ENCODE data around the gene ADGRB2. TPM values are rescaled to one million over a fixed set of nuclear protein-coding genes. Genes with fewer than 3 reads are reported as not detected.

The ADGRB2 gene
- total RNA-seq, 1 donor from 2014 or later, result 7.1 TPM

- H3K27ac Mint-ChIP-seq, result peak overlapping the region; percentile 66
- peaks cover 11% of the 10 kb centered on the region for H3K27me3 Mint-ChIP-seq (ENCODE audit: insufficient read depth, low read depth)
- no peak overlapping the region for H3K4me3 ChIP-seq
- no peaks in the 10 kb centered on the region for H3K9me3 Mint-ChIP-seq
- H3K27me3 ChIP-seq, result no peaks in the 10 kb centered on the region
- H2AFZ ChIP-seq (replicated peaks), result no peak overlapping the region
- peak overlapping the region; percentile 19 for H3K4me3 Mint-ChIP-seq
- H3K4me1 Mint-ChIP-seq, result peaks cover 27% of the 10 kb centered on the region
- H3K4me1 ChIP-seq, result peaks cover 7% of the 10 kb centered on the region
- H3K79me2 ChIP-seq (ENCODE audit: low read depth), result no peaks in the 10 kb centered on the region
- H3K4me2 ChIP-seq, result no peak overlapping the region
- H3K27ac ChIP-seq, result no peak overlapping the region
- H4K20me1 ChIP-seq (ENCODE audit: low read depth), result no peaks in the 10 kb centered on the region
- no peaks in the 10 kb centered on the region for H3F3A ChIP-seq (ENCODE audit: low read depth)
- no peak overlapping the region for H3K9ac ChIP-seq
- H3K36me3 Mint-ChIP-seq, result no peaks in the 10 kb centered on the region
- no peak for TF ChIP-seq EZH2phosphoT487 (IDR thresholded peaks at IDR 0.05)
- no peaks in the 10 kb centered on the region for H3K9me3 ChIP-seq (ENCODE audit: low read depth)
- no peaks in the 10 kb centered on the region for H3K36me3 ChIP-seq
- DNase-seq (ENCODE audit: low spot score), result no peak
Observed at GRCh38 chr1:31688233-31688918, 75.8 kb downstream of the ADGRB2 start.

- no peak overlapping the region for H3K4me2 ChIP-seq
- no peaks in the 10 kb centered on the region for H3K9me3 ChIP-seq (ENCODE audit: low read depth)
- Mint-ChIP-seq H3K4me1 (peaks cover 27% of the 10 kb centered on the region), H3K27me3 (ENCODE audit: insufficient read depth, low read depth) (peaks cover 10% of the 10 kb centered on the region), H3K27ac (no peak overlapping the region), H3K4me3 (no peak overlapping the region), H3K36me3 (no peaks in the 10 kb centered on the region), H3K9me3 (no peaks in the 10 kb centered on the region)
- H2AFZ ChIP-seq (replicated peaks), result no peak overlapping the region
- H3K4me3 ChIP-seq, result no peak overlapping the region
- no peaks in the 10 kb centered on the region for H3K79me2 ChIP-seq (ENCODE audit: low read depth)
- TF ChIP-seq EZH2phosphoT487 (IDR thresholded peaks at IDR 0.05), result no peak
- no peak for TF ChIP-seq EZH2 (IDR thresholded peaks at IDR 0.05)
- no peak for TF ChIP-seq CTCF (IDR thresholded peaks at IDR 0.05)
- H4K20me1 ChIP-seq (ENCODE audit: low read depth), result no peaks in the 10 kb centered on the region
- H3F3A ChIP-seq (ENCODE audit: low read depth), result no peaks in the 10 kb centered on the region
- peaks cover 7% of the 10 kb centered on the region for H3K4me1 ChIP-seq
- no peaks in the 10 kb centered on the region for H3K36me3 ChIP-seq
- no peak overlapping the region for H3K9ac ChIP-seq
- no peak overlapping the region for H3K27ac ChIP-seq
- H3K27me3 ChIP-seq, result no peaks in the 10 kb centered on the region
- no peak for DNase-seq (ENCODE audit: low spot score)
Observed at GRCh38 chr1:31687601-31688000, 76.5 kb downstream of the ADGRB2 start.

GRCh38 chr1:31685795-31686194 is 78.3 kb downstream of the ADGRB2 start:
- peaks cover 7% of the 10 kb centered on the region for H3K4me1 ChIP-seq

More at GRCh38 chr1:31685795-31686194, 78.3 kb downstream of the ADGRB2 start:
- DNase-seq (ENCODE audit: low spot score), result no peak
- Histone ChIP-seq H3K79me2 (ENCODE audit: low read depth) (no peaks in the 10 kb centered on the region), H3K4me2 (no peak overlapping the region), H3K4me3 (no peak overlapping the region), H3K9me3 (ENCODE audit: low read depth) (no peaks in the 10 kb centered on the region), H3K9ac (peak overlapping the region; percentile 37), H3F3A (ENCODE audit: low read depth) (no peaks in the 10 kb centered on the region), H2AFZ (replicated peaks) (no peak overlapping the region), H3K27me3 (no peaks in the 10 kb centered on the region), H3K27ac (no peak overlapping the region), H4K20me1 (ENCODE audit: low read depth) (no peaks in the 10 kb centered on the region), H3K36me3 (no peaks in the 10 kb centered on the region)
- Mint-ChIP-seq H3K27me3 (ENCODE audit: insufficient read depth, low read depth) (peaks cover 15% of the 10 kb centered on the region), H3K4me3 (no peak overlapping the region), H3K36me3 (no peaks in the 10 kb centered on the region), H3K27ac (no peak overlapping the region), H3K4me1 (peaks cover 36% of the 10 kb centered on the region), H3K9me3 (no peaks in the 10 kb centered on the region)
- TF ChIP-seq CTCF (IDR thresholded peaks at IDR 0.05), result no peak
- no peak for TF ChIP-seq EZH2 (IDR thresholded peaks at IDR 0.05)
- TF ChIP-seq EZH2phosphoT487 (IDR thresholded peaks at IDR 0.05), result no peak
